ENCODE data around the gene CCP110.

CCP110 gene

GRCh38 chr16:19566362-19566761 lies 42.6 kb downstream of the CCP110 start:
- Histone ChIP-seq H3K27me3 (ENCODE audit: insufficient read depth, low read length, poor library complexity) (no peaks in the 10 kb centered on the region), H3K4me3 (ENCODE audit: low read depth in 1 of 2, low read length in 2 of 2) (no peak overlapping the region), H3K4me2 (ENCODE audit: insufficient read depth, low read length) (no peak overlapping the region), H3K9ac (ENCODE audit: low read depth, low read length) (no peak overlapping the region), H4K20me1 (ENCODE audit: insufficient read depth, low read length) (no peaks in the 10 kb centered on the region), H3K9me3 (ENCODE audit: insufficient read depth, low read length, severe bottlenecking) (no peaks in the 10 kb centered on the region), H2AFZ (ENCODE audit: low read depth, low read length) (no peak overlapping the region), H3K27ac (ENCODE audit: low read length) (no peak overlapping the region), H3K79me2 (ENCODE audit: insufficient read depth, low read length) (no peaks in the 10 kb centered on the region), H3K4me1 (ENCODE audit: insufficient read depth, low read length) (no peaks in the 10 kb centered on the region), H3K36me3 (ENCODE audit: insufficient read depth, low read length) (peaks cover 57% of the 10 kb centered on the region)
- TF ChIP-seq, protein P1, sequence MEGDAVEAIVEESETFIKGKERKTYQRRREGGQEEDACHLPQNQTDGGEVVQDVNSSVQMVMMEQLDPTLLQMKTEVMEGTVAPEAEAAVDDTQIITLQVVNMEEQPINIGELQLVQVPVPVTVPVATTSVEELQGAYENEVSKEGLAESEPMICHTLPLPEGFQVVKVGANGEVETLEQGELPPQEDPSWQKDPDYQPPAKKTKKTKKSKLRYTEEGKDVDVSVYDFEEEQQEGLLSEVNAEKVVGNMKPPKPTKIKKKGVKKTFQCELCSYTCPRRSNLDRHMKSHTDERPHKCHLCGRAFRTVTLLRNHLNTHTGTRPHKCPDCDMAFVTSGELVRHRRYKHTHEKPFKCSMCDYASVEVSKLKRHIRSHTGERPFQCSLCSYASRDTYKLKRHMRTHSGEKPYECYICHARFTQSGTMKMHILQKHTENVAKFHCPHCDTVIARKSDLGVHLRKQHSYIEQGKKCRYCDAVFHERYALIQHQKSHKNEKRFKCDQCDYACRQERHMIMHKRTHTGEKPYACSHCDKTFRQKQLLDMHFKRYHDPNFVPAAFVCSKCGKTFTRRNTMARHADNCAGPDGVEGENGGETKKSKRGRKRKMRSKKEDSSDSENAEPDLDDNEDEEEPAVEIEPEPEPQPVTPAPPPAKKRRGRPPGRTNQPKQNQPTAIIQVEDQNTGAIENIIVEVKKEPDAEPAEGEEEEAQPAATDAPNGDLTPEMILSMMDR (IDR thresholded peaks at IDR 0.05; ENCODE audit: borderline replicate concordance, extremely low read depth, low read length, poor library complexity, severe bottlenecking) = no peak
- no peak for TF ChIP-seq EZH2 (IDR thresholded peaks at IDR 0.05; ENCODE audit: borderline replicate concordance, low read depth, low read length, severe bottlenecking)
- DNase-seq (no peak), ATAC-seq (ENCODE audit: insufficient read depth, low read depth) (no peak)

DNA sequence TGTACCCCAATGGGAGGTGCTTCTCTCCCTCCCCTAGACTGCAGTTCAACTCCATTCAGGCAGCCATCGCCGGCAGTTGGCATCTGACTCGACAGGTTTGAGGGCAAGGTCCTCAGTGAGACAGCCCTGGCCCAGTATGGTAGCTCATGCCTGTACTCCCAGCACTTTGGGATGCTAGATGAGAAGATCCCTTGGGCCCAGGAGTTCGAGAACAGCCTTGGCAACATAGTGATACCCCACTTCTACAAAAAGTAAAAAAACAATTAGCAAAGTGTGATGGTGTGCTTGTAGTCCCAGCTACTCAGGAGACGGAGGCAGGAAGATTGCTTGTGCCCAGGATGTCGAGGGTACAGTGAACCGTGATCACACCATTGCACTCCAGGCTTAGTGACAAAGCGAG lies 43.8 kb downstream of the CCP110 start:
- no peak overlapping the region for H3K27ac ChIP-seq (ENCODE audit: low read length)
- H3K4me2 ChIP-seq (ENCODE audit: insufficient read depth, low read length) = no peak overlapping the region
- no peaks in the 10 kb centered on the region for H4K20me1 ChIP-seq (ENCODE audit: insufficient read depth, low read length)
- DNase-seq (no peak), ATAC-seq (ENCODE audit: insufficient read depth, low read depth) (no peak)
- no peaks in the 10 kb centered on the region for H3K79me2 ChIP-seq (ENCODE audit: insufficient read depth, low read length)
- H3K36me3 ChIP-seq (ENCODE audit: insufficient read depth, low read length) = peaks cover 66% of the 10 kb centered on the region
- no peaks in the 10 kb centered on the region for H3K9me3 ChIP-seq (ENCODE audit: insufficient read depth, low read length, severe bottlenecking)
- no peak overlapping the region for H3K9ac ChIP-seq (ENCODE audit: low read depth, low read length)
- no peak overlapping the region for H2AFZ ChIP-seq (ENCODE audit: low read depth, low read length)
- H3K27me3 ChIP-seq (ENCODE audit: insufficient read depth, low read length, poor library complexity) = no peaks in the 10 kb centered on the region
- no peak overlapping the region for H3K4me3 ChIP-seq (ENCODE audit: low read depth in 1 of 2, low read length in 2 of 2)
- no peaks in the 10 kb centered on the region for H3K4me1 ChIP-seq (ENCODE audit: insufficient read depth, low read length)
- TF ChIP-seq EZH2 (IDR thresholded peaks at IDR 0.05; ENCODE audit: borderline replicate concordance, low read depth, low read length, severe bottlenecking) = no peak
- TF ChIP-seq, protein P1 (IDR thresholded peaks at IDR 0.05; ENCODE audit: borderline replicate concordance, extremely low read depth, low read length, poor library complexity, severe bottlenecking) = no peak

DNA sequence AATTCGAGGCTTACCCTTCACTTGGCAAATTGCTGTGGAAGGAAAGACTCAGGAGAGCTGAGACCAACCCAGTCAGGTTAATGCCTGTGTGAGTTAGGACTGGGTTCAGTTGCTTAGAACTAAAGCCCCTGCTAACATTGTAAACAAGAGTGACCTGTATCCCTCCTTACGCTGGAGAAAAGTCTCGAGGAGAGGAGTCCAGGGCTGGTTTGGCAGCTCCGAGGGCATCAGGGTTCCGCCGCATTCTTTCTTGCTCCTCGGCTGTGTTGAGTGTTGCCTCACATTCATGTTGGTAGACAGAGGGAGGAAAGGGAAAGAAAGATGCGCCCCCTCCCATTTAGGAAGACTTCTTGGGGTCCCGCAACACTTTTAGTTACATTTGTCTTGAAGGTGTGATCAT lies 50.3 kb downstream of the CCP110 start:
- Histone ChIP-seq H3K9me3 (ENCODE audit: insufficient read depth, low read length, severe bottlenecking) (no peaks in the 10 kb centered on the region), H3K4me1 (ENCODE audit: insufficient read depth, low read length) (no peaks in the 10 kb centered on the region), H2AFZ (ENCODE audit: low read depth, low read length) (no peak overlapping the region), H4K20me1 (ENCODE audit: insufficient read depth, low read length) (no peaks in the 10 kb centered on the region), H3K36me3 (ENCODE audit: insufficient read depth, low read length) (peaks cover 78% of the 10 kb centered on the region), H3K4me2 (ENCODE audit: insufficient read depth, low read length) (no peak overlapping the region), H3K4me3 (ENCODE audit: low read depth in 1 of 2, low read length in 2 of 2) (no peak overlapping the region), H3K27me3 (ENCODE audit: insufficient read depth, low read length, poor library complexity) (no peaks in the 10 kb centered on the region), H3K27ac (ENCODE audit: low read length) (no peak overlapping the region), H3K79me2 (ENCODE audit: insufficient read depth, low read length) (no peaks in the 10 kb centered on the region), H3K9ac (ENCODE audit: low read depth, low read length) (no peak overlapping the region)
- ATAC-seq (ENCODE audit: insufficient read depth, low read depth) (no peak), DNase-seq (no peak)
- TF ChIP-seq, protein P1 (IDR thresholded peaks at IDR 0.05; ENCODE audit: borderline replicate concordance, extremely low read depth, low read length, poor library complexity, severe bottlenecking) = no peak
- TF ChIP-seq EZH2 (IDR thresholded peaks at IDR 0.05; ENCODE audit: borderline replicate concordance, low read depth, low read length, severe bottlenecking) = no peak

DNA sequence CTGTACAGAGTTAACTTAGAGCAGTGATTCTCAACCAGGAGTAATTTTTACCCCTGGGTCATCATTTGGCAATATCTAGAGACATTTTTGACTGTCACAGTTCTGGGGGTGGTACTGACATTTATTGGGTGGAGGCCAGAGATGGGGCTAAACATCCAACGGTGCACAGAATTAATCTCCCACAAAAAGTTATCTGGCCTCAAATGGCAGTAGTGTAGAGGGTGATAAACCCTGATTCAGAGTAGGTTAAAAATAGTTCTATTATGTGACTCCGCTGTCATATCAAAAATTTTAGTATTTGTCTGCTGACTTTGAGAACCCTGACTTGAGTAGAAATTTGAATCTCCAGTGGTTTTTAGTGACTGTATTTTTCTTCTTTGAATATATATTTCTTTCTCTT lies 50.9 kb downstream of the CCP110 start:
- DNase-seq (no peak), ATAC-seq (ENCODE audit: insufficient read depth, low read depth) (no peak)
- Histone ChIP-seq H3K9ac (ENCODE audit: low read depth, low read length) (no peak overlapping the region), H3K4me2 (ENCODE audit: insufficient read depth, low read length) (no peak overlapping the region), H3K4me1 (ENCODE audit: insufficient read depth, low read length) (no peaks in the 10 kb centered on the region), H3K4me3 (ENCODE audit: low read depth in 1 of 2, low read length in 2 of 2) (no peak overlapping the region), H3K27ac (ENCODE audit: low read length) (no peak overlapping the region), H3K9me3 (ENCODE audit: insufficient read depth, low read length, severe bottlenecking) (no peaks in the 10 kb centered on the region), H4K20me1 (ENCODE audit: insufficient read depth, low read length) (no peaks in the 10 kb centered on the region), H3K27me3 (ENCODE audit: insufficient read depth, low read length, poor library complexity) (no peaks in the 10 kb centered on the region), H2AFZ (ENCODE audit: low read depth, low read length) (no peak overlapping the region), H3K36me3 (ENCODE audit: insufficient read depth, low read length) (peaks cover 78% of the 10 kb centered on the region), H3K79me2 (ENCODE audit: insufficient read depth, low read length) (no peaks in the 10 kb centered on the region)
- no peak for TF ChIP-seq EZH2 (IDR thresholded peaks at IDR 0.05; ENCODE audit: borderline replicate concordance, low read depth, low read length, severe bottlenecking)
- TF ChIP-seq, protein P1 (IDR thresholded peaks at IDR 0.05; ENCODE audit: borderline replicate concordance, extremely low read depth, low read length, poor library complexity, severe bottlenecking) = no peak

Data from DND-41 (cell line).